ENCODE measurements around the gene LCP1. TPM values are rescaled to one million over a fixed set of nuclear protein-coding genes. Genes with fewer than 3 reads are reported as not detected.

The LCP1 gene
- polyA plus RNA-seq, 4 donors: 8.1 to 14.5 (median 10.5) TPM

Other genes with a start within 250 kb of the LCP1 start
- gene ZC3H13, start 129.4 kb downstream of the LCP1 start, polyA plus RNA-seq (ENCODE audit: insufficient read length in 4 of 4): 10 to 100 TPM; 59.7 to 74.2 (median 69.0) TPM
- under 1 TPM in 3 of 4 donors, not detected in 1; 0.09 to 0.39 (median 0.19) TPM for gene CPB2, start 77.1 kb downstream of the LCP1 start, polyA plus RNA-seq (ENCODE audit: insufficient read length in 4 of 4)
- gene LRRC63, start 29.8 kb upstream of the LCP1 start, polyA plus RNA-seq (ENCODE audit: insufficient read length in 4 of 4): under 1 TPM in 3 of 4 donors, not detected in 1; 0.17 to 0.24 (median 0.22) TPM
- gene RUBCNL, start 205.1 kb upstream of the LCP1 start, polyA plus RNA-seq (ENCODE audit: insufficient read length in 4 of 4): 1 to 10 TPM; 1.6 to 2.4 (median 2.1) TPM